Measurements from ENCODE around the gene SF3B2.
A peak's percentile ranks its signal among the peaks of the same experiment; 100 is the strongest.

Gene SF3B2

DNA sequence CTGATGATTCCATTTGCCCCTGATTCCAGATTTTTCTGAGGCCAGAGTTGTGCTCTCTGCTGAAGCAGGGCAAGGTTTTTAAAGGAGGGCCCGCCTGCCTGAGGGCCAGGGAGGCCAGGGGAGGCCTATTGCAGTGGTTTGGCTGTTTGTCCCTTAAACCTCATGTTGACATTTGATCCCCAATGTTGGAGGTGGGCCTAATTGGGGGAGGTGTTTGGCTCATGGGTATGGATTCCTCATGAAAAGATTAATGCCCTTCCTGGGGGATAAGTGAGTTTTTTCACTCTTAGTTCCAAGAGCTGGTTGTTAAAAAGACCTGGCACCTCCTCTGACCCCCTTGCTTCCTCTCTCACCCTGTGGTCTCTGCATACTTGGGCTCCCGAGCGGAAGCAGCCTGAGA is 12.4 kb upstream of the SF3B2 start:
- no peak overlapping the region for H3K4me3 ChIP-seq (ENCODE audit: low read depth, low read length)
- H3K36me3 ChIP-seq (ENCODE audit: control insufficient read depth, insufficient read depth, low read length), result peaks cover 28% of the 10 kb centered on the region
- H3K9me3 ChIP-seq (ENCODE audit: control insufficient read depth, insufficient read depth, low read length), result peaks cover 5% of the 10 kb centered on the region; the same call in 1 of the 2 replicates
- 0 out of 2 replicates have a peak, but pooled peaks cover under 1% of the 10 kb centered on the region for H3K4me1 ChIP-seq (ENCODE audit: control insufficient read depth, insufficient read depth, low read length)
- no peak overlapping the region for H3K27ac ChIP-seq (ENCODE audit: low read depth, low read length)
- no peak overlapping the region for H3K9ac ChIP-seq (ENCODE audit: low read depth, low read length)
- H3K27me3 ChIP-seq (ENCODE audit: control insufficient read depth, insufficient read depth, low read length), result no peaks in the 10 kb centered on the region

DNA sequence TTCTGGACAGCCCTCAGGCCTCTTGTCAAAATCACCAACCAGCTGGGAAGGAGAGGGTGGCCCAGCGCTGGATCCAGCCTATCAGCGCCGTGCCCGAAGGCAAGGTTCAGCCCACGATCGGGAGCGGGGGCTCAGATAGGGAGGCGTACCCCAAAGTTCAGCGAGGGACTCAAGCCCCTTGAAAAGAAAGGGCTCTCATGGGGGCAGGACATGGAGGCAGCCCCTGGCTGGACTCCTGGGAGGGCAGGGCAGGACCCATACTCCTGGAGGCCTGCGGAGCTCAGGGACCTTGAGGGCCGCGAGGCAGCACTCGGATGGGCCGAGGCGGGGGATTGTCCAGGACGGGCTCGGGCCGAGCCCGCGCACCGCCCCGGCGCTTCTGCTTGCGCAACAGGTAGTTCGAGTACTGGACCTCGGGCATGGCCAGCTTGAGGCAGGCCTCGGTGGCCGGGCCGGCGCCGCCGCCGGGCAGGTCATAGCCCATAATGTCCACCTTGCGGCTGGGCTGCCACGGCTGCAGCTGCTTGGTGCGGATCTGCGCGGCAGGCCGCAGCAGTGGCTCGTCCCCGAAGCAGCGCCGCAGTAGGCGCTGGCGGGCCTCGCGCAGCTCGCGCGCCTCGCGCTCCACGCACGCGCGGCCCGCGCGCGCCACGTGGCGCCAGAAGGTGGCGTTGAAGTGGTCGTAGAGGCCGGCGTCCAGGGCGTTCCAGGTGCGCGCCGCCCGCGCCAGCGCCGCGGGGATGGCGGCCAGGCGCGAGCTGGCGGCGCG is 9.8 kb upstream of the SF3B2 start:
- peaks cover under 1% of the 10 kb centered on the region; the same call in 1 of the 2 replicates for H3K9me3 ChIP-seq (ENCODE audit: control insufficient read depth, insufficient read depth, low read length)
- H3K4me1 ChIP-seq (ENCODE audit: control insufficient read depth, insufficient read depth, low read length), result 0 out of 2 replicates have a peak, but pooled peaks cover 8% of the 10 kb centered on the region
- H3K27ac ChIP-seq (ENCODE audit: low read depth, low read length), result no peak overlapping the region
- peaks cover 31% of the 10 kb centered on the region for H3K36me3 ChIP-seq (ENCODE audit: control insufficient read depth, insufficient read depth, low read length)
- H3K4me3 ChIP-seq (ENCODE audit: low read depth, low read length), result no peak overlapping the region
- no peaks in the 10 kb centered on the region for H3K27me3 ChIP-seq (ENCODE audit: control insufficient read depth, insufficient read depth, low read length)
- no peak overlapping the region for H3K9ac ChIP-seq (ENCODE audit: low read depth, low read length)

DNA sequence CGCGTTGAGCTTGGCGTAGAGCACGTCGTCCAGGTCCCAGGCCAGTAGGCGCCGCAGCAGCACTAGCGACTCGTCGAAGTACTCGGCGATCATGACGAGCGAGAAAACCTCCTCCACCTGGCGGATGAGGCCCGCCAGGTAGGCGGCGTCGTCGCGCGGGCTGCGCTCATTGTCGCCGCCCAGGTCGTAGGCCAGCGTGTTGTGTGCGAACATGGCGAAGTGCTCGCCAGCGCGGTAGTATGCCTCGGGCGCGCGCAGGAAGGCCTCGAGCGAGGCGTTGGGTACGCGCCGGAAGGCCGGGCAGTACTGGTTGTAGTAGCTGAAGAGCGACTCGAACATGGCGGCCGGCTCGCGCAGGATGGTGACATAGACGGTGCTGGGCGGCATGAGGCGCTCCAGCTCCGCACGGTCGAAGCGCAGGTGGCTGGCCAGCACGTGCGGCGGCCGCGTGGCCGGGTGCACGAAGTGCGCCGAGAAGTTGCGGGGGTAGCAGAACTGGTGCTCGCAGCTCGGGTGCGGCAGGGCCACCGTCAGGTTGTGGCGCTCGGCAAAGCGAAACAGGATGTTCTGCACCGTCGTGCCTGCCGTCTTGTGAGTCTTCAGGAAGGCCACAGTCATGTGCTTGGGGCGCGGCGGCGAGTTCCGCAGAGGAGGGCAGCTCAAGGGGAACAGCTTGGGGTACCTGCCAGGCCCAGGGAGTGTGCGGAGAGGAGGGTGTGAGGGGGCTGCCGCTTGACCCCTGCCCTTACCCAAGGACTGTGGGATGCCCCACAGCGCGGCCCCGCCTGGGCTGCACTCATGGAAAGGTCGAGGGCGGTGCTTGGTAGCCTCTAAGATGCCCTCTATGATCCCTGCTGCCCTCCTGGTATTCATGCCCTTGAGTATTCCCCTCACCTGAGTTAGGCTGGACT is 8.9 kb upstream of the SF3B2 start:
- Histone ChIP-seq H3K27me3 (ENCODE audit: control insufficient read depth, insufficient read depth, low read length) (no peaks in the 10 kb centered on the region), H3K4me3 (ENCODE audit: low read depth, low read length) (no peak overlapping the region), H3K4me1 (ENCODE audit: control insufficient read depth, insufficient read depth, low read length) (0 out of 2 replicates have a peak, but pooled peaks cover 8% of the 10 kb centered on the region), H3K9ac (ENCODE audit: low read depth, low read length) (no peak overlapping the region), H3K36me3 (ENCODE audit: control insufficient read depth, insufficient read depth, low read length) (peaks cover 31% of the 10 kb centered on the region), H3K9me3 (ENCODE audit: control insufficient read depth, insufficient read depth, low read length) (no peaks in the 10 kb centered on the region), H3K27ac (ENCODE audit: low read depth, low read length) (no peak overlapping the region)

DNA sequence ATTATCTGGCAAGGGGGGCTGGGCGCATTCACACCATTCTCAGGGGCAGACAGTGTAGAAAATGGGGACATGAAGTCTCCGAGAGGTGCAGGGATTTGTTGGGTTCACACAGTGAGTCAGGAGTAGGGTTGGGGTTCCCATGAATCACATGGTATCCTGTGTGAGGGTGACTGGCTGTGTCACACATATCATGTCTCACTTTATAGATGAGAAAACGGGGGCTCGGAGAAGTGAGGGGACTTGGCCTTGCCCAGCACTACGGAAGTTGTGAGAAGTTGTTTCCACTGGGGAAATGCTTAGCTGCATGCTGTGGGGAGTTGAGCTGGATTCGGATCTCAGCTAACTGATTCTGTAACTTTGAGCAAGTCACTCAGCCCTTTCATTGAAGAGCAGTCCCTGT is 7.4 kb upstream of the SF3B2 start:
- H3K9ac ChIP-seq (ENCODE audit: low read depth, low read length), result no peak overlapping the region
- 0 out of 2 replicates have a peak, but pooled peaks cover 12% of the 10 kb centered on the region for H3K4me1 ChIP-seq (ENCODE audit: control insufficient read depth, insufficient read depth, low read length)
- H3K36me3 ChIP-seq (ENCODE audit: control insufficient read depth, insufficient read depth, low read length), result peaks cover 31% of the 10 kb centered on the region
- H3K27me3 ChIP-seq (ENCODE audit: control insufficient read depth, insufficient read depth, low read length), result no peaks in the 10 kb centered on the region
- H3K27ac ChIP-seq (ENCODE audit: low read depth, low read length), result no peak overlapping the region
- no peak overlapping the region for H3K4me3 ChIP-seq (ENCODE audit: low read depth, low read length)
- no peaks in the 10 kb centered on the region for H3K9me3 ChIP-seq (ENCODE audit: control insufficient read depth, insufficient read depth, low read length)

DNA sequence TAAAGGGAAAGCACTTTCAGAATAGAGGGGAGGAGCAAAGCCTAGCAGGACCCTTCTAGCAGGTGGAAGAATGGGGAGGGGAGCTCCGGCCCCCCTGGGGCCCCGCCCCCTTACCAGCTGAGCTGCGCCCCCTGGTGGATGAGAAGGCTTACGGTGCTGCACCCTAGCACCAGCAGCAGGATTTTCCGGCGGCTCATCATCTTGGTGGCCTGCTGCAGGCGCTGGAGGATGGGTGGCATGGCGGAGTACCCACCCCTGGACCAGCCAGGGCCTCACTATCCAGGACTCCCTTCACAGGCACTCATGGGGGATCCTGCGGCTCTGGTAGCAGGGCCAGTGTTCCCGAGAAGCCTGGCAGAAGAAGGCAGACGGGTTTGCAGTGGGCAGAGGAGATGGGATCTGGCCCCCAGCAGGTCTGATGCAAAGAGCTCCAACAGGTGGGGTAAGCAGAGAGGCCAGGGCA is 7.0 kb upstream of the SF3B2 start:
- Histone ChIP-seq H3K27ac (ENCODE audit: low read depth, low read length) (no peak overlapping the region), H3K27me3 (ENCODE audit: control insufficient read depth, insufficient read depth, low read length) (no peaks in the 10 kb centered on the region), H3K9me3 (ENCODE audit: control insufficient read depth, insufficient read depth, low read length) (no peaks in the 10 kb centered on the region), H3K4me1 (ENCODE audit: control insufficient read depth, insufficient read depth, low read length) (0 out of 2 replicates have a peak, but pooled peaks cover 12% of the 10 kb centered on the region), H3K4me3 (ENCODE audit: low read depth, low read length) (no peak overlapping the region), H3K9ac (ENCODE audit: low read depth, low read length) (no peak overlapping the region), H3K36me3 (ENCODE audit: control insufficient read depth, insufficient read depth, low read length) (peaks cover 31% of the 10 kb centered on the region)

DNA sequence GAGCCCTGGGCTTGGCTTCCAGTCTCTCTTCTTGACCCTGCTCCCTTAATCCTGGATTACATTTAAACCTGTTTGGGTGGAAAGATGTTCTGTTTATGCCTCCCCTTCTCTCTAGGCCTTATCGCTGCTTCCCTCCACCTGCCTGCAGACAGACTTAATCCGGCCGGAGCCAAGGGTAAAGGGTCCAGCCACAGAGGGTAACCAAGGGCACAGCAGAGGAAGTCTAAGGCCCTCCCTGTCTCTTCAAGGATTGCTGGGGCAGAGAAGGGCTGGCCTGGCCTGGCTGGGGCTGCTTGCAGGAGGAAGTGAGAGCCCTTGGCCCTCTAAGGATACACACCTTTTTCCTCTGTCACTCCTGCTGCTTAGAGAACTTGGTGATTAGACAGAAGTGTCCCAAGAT is 5.3 kb upstream of the SF3B2 start:
- Histone ChIP-seq H3K4me1 (ENCODE audit: control insufficient read depth, insufficient read depth, low read length) (peaks cover 23% of the 10 kb centered on the region), H3K27ac (ENCODE audit: low read depth, low read length) (no peak overlapping the region), H3K9me3 (ENCODE audit: control insufficient read depth, insufficient read depth, low read length) (no peaks in the 10 kb centered on the region), H3K4me3 (ENCODE audit: low read depth, low read length) (no peak overlapping the region), H3K9ac (ENCODE audit: low read depth, low read length) (no peak overlapping the region), H3K27me3 (ENCODE audit: control insufficient read depth, insufficient read depth, low read length) (no peaks in the 10 kb centered on the region), H3K36me3 (ENCODE audit: control insufficient read depth, insufficient read depth, low read length) (peaks cover 24% of the 10 kb centered on the region)

DNA sequence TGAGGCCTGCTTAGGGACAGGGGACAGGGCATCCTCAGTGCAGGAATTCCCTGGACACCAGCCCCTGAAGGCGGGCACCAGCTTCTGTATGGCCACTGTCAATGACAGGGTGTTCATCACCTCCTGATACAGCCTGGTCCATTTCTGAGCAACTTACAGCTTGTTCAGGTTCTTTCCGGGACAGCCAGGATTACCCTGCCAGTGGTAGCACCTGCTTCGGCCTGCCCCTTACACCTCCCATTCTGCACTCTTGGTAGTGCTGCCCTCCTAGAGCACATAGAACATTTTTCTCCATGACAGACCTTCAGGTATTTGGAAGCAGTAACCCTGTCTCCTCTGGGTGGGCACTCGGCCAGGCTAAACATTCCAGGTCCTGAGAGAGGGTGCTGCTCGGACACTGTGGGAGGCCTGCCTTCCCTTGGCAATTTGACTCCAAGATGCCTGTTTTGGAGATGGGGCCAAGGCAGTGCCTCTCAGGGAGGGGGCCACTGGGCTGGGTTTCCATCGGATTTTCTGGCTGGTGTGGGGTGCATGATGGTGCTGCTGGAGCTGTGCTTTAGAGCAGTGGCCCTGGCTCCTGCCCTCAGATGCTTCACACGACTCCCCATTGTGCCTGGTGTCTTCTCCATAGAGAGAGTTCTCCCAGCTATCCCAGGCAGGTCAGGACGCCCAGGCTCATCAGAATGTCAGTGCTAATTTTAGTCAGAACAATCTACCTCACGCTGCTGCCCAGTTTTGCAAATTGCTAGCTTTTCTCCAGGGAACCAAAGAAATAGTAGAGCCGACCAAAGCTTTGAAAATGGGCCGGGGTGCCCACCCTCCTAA is 4.4 kb upstream of the SF3B2 start:
- peaks cover 20% of the 10 kb centered on the region for H3K36me3 ChIP-seq (ENCODE audit: control insufficient read depth, insufficient read depth, low read length)
- H3K4me1 ChIP-seq (ENCODE audit: control insufficient read depth, insufficient read depth, low read length), result peaks cover 23% of the 10 kb centered on the region
- H3K4me3 ChIP-seq (ENCODE audit: low read depth, low read length), result peak overlapping the region; percentile 74
- no peak overlapping the region for H3K9ac ChIP-seq (ENCODE audit: low read depth, low read length)
- H3K27ac ChIP-seq (ENCODE audit: low read depth, low read length), result no peak overlapping the region
- no peaks in the 10 kb centered on the region for H3K27me3 ChIP-seq (ENCODE audit: control insufficient read depth, insufficient read depth, low read length)
- H3K9me3 ChIP-seq (ENCODE audit: control insufficient read depth, insufficient read depth, low read length), result no peaks in the 10 kb centered on the region

DNA sequence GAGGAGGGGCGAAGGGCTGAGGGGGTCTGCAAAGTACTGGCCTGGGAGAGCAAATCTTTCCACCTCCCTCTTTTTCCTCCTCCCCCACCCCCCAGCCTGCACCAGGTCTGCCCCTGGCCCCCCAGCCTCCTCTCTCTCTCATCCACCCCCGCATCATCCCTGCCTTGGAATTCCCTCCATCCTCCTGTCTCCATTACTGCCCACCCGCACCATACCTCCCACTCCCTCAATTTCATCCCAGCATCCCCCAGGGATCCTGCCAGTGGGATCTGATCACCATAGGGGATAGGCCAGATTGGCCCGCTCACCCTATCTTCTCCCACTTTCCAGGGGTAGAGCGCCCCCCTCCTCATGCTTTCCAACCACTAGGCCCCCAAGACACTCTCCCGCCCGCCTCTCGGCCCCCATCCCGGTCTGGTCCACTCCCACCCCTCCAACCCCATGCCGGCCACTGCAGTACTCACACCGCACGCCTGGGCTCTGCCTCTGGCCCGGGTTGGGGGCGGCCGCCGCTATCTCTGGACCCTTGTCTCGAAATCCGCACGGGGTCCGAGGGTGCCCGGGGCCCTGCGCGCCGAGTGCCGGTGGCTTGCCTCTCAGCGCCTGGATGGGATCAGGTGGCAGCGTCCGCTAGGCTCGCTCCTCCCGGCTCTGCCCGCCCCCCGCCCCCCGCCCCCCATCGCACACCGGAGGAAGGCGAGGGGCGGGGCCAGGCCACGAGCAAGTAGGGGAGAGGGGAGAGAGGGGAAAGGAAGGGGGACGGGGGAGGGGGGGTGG is 3.4 kb upstream of the SF3B2 start, which contains the start of gene GAL3ST3:
TSS of gene GAL3ST3 (minus strand) at position 615 of the 777 bp plus-strand sequence. CDS start 3,746 bp downstream, outside the sequence.
- Histone ChIP-seq H3K27me3 (ENCODE audit: control insufficient read depth, insufficient read depth, low read length) (no peaks in the 10 kb centered on the region), H3K36me3 (ENCODE audit: control insufficient read depth, insufficient read depth, low read length) (peaks cover 22% of the 10 kb centered on the region), H3K9ac (ENCODE audit: low read depth, low read length) (no peak within 1 kb of the TSS), H3K27ac (ENCODE audit: low read depth, low read length) (peak within 1 kb of the TSS; percentile 15), H3K4me1 (ENCODE audit: control insufficient read depth, insufficient read depth, low read length) (peaks cover 27% of the 10 kb centered on the region), H3K9me3 (ENCODE audit: control insufficient read depth, insufficient read depth, low read length) (no peaks in the 10 kb centered on the region), H3K4me3 (ENCODE audit: low read depth, low read length) (peak within 1 kb of the TSS; percentile 74)

DNA sequence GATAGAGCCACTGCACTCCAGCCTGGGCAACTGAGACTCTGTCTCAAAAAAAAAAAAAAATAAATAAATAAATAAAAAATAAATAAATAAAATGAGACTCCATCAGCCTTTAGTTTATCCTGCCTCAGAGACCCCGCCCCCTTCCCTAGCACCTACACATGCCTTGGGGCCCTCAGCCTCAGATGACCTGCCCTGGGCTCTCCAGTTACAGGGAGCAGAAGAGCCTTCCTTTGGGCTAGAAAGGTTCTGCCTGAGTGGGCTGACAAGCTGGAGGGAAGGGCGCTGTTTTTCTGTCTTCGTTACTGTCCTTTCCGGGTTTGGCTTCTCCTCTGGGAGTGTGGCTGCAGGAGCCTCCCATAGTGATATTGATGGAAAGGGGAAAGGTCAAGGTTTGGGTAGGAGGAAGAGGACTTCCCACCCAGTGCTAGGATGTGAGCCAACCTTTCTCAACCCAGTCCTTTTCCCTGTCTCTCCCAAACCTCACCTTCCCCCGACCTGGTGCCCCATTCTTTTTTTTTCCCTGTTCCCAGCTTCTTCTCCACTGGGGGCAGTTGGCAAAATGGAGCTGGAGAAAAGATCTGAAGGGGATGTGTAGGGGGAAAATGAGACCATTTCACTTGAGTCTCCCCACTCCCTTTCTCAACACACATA is 1.5 kb upstream of the SF3B2 start:
- Histone ChIP-seq H3K4me1 (ENCODE audit: control insufficient read depth, insufficient read depth, low read length) (peaks cover 19% of the 10 kb centered on the region), H3K27me3 (ENCODE audit: control insufficient read depth, insufficient read depth, low read length) (no peaks in the 10 kb centered on the region), H3K9me3 (ENCODE audit: control insufficient read depth, insufficient read depth, low read length) (no peaks in the 10 kb centered on the region), H3K9ac (ENCODE audit: low read depth, low read length) (no peak overlapping the region), H3K27ac (ENCODE audit: low read depth, low read length) (peak overlapping the region; percentile 98), H3K4me3 (ENCODE audit: low read depth, low read length) (peak overlapping the region; percentile 99; the same call in 1 of the 2 replicates), H3K36me3 (ENCODE audit: control insufficient read depth, insufficient read depth, low read length) (peaks cover 26% of the 10 kb centered on the region)

All from HUES48 (cell line).